Activated naive CD8-positive, alpha-beta T cell treated with anti-CD3 and anti-CD28 coated beads, Interleukin-2, amount 50 U/mL, for 16 hours (primary cell): ENCODE data around the gene GTSE1.

ENCODE experiments used
- DNase-seq: peaks from one replicate; pipeline ENCODE4 v3.0.0-alpha.2; 2020; ENCODE audit warnings: low read depth, low spot score

GTSE1 gene

GRCh38 chr22:46364341-46365165 is 67.9 kb downstream of the GTSE1 start:
- DNase-seq: no peak

GRCh38 chr22:46365166-46365624 is 68.5 kb downstream of the GTSE1 start:
- no peak for DNase-seq

GRCh38 chr22:46366327-46366731 is 69.7 kb downstream of the GTSE1 start:
- no peak for DNase-seq

- no peak for DNase-seq
Measured at GRCh38 chr22:46366801-46367706, 70.4 kb downstream of the GTSE1 start.

- peak; percentile 44 for DNase-seq
Measured at GRCh38 chr22:46367707-46368191, 71.1 kb downstream of the GTSE1 start.

GRCh38 chr22:46368422-46368821 is 71.8 kb downstream of the GTSE1 start:
- no peak for DNase-seq

GRCh38 chr22:46368871-46369715 is 72.4 kb downstream of the GTSE1 start:
- DNase-seq: no peak

- DNase-seq: no peak
Measured at GRCh38 chr22:46369716-46370583, 73.3 kb downstream of the GTSE1 start.

- DNase-seq: no peak
Measured at GRCh38 chr22:46370584-46371291, 74.1 kb downstream of the GTSE1 start.

GRCh38 chr22:46371623-46372226 is 75.1 kb downstream of the GTSE1 start:
- DNase-seq: no peak

- DNase-seq: no peak
Measured at GRCh38 chr22:46372686-46373085, 76.0 kb downstream of the GTSE1 start.

GRCh38 chr22:46373159-46373558 is 76.5 kb downstream of the GTSE1 start:
- DNase-seq: no peak

- DNase-seq: no peak
Measured at GRCh38 chr22:46373921-46374662, 77.4 kb downstream of the GTSE1 start.

GRCh38 chr22:46374663-46375474 is 78.2 kb downstream of the GTSE1 start:
- DNase-seq: no peak

GRCh38 chr22:46376111-46376510 is 79.4 kb downstream of the GTSE1 start:
- DNase-seq: no peak

GRCh38 chr22:46376908-46377524 is 80.3 kb downstream of the GTSE1 start:
- DNase-seq: no peak
